GM12891 (cell line): ENCODE measurements around the gene LCP2.

Experiments
- POLR2A ChIP-seq: IDR thresholded peaks from 2 replicates; pipeline ENCODE4 v1.6.1; 2011; ENCODE audit warnings: low read depth, low read length, control low read depth
- POLR2AphosphoS5 ChIP-seq: IDR thresholded peaks from 2 replicates; pipeline ENCODE4 v1.6.1; 2011; ENCODE audit warnings: low read depth, low read length, control low read depth
- TAF1 ChIP-seq: IDR thresholded peaks from 2 replicates; pipeline ENCODE4 v1.6.1; 2011; ENCODE audit warnings: low read depth, low read length, control low read depth

DNA sequence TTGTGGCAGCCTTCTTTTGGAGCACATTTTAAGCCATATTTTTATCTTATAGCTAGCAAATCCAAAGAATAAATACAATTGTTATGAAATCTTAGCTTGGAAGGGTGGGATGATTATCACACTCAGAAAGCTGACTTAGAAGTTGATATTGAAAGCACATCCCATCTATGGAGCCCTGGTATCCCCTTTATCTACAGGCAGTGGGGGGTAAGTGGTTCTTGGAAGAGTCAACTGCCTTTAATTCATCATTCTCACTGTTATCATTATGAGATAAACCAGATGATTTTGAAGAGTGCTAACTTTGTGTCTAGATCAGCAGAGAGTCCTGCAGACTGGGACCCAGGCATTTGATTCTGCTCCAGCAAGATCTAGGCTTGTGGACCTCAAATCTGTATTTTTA lies 3.0 kb downstream of the LCP2 start:
- TF ChIP-seq POLR2AphosphoS5: no peak
- no peak for TF ChIP-seq POLR2A
- TF ChIP-seq TAF1: no peak
